ENCODE data around the gene STX16. TPM values are rescaled to one million over a fixed set of nuclear protein-coding genes. Genes with fewer than 3 reads are reported as not detected.

STX16 gene
- total RNA-seq, 1 experiment from 2014 or later: 89.1 TPM

DNA sequence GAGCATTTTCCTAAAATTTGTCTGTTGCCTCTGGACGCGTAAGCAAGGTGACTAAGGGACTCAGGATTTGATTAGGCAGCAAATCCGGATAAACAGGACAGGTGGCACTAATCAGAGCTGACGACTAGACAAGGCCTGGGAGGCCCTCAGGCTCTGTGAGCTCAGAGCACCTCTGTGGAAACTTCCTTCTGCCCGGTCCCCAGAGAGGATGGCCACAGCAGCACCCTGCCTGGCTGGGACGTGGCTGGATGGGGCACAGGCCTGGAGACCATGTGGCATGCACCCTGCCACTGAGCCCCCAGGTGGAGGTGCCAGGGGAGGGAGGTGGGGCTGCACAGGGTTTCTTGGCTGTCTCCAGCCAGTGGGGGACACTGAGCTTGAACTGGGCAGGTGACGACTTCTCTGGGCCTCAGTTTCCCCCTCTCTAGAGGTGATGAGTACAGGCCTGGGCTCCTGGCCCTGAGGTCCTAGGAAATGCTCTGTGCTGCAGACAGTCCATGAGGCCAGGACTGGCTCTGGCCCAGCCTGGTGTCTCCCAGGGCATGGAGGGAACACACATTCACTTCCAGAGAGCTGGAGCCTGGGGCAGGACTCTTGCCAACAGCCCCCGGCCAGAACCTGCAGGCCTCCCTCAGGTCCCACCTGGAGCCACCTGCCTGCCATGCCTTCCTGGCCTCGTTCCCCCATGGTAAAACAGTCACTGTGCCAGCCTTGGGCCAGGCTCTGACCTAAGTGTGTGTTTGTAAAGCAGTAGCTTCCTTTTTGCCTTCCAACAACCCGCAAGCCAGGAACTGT lies 39.6 kb upstream of the STX16 start:
- H3K4me3 Mint-ChIP-seq: no peak overlapping the region
- peaks cover 6% of the 10 kb centered on the region for H3K27me3 Mint-ChIP-seq (ENCODE audit: low read depth)
- TF ChIP-seq TEAD1 (CRISPR knock-in tag; IDR thresholded peaks at IDR 0.05): no peak
- TF ChIP-seq, protein P1, sequence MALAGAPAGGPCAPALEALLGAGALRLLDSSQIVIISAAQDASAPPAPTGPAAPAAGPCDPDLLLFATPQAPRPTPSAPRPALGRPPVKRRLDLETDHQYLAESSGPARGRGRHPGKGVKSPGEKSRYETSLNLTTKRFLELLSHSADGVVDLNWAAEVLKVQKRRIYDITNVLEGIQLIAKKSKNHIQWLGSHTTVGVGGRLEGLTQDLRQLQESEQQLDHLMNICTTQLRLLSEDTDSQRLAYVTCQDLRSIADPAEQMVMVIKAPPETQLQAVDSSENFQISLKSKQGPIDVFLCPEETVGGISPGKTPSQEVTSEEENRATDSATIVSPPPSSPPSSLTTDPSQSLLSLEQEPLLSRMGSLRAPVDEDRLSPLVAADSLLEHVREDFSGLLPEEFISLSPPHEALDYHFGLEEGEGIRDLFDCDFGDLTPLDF (CRISPR knock-in tag; IDR thresholded peaks at IDR 0.05): no peak
- no peak for TF ChIP-seq CBFB (CRISPR knock-in tag; IDR thresholded peaks at IDR 0.05; ENCODE audit: low read depth)
- no peak for TF ChIP-seq MLX (CRISPR knock-in tag; IDR thresholded peaks at IDR 0.05)
- no peak for TF ChIP-seq ZNF232 (CRISPR knock-in tag; IDR thresholded peaks at IDR 0.05)
- peaks cover 5% of the 10 kb centered on the region; the same call in 1 of the 2 replicates for H3K9me3 Mint-ChIP-seq
- ATAC-seq: no peak
- H3K4me1 Mint-ChIP-seq: peaks cover 2% of the 10 kb centered on the region
- DNase-seq (ENCODE audit: low spot score): no peak
- peaks cover 1% of the 10 kb centered on the region; the same call in 1 of the 2 replicates for H3K36me3 Mint-ChIP-seq
- CTCF ChIA-PET: interaction anchor here (0.5 to 1.8 kb wide), 5 partner anchors 10 to 130 kb away, joined by 3 to 7 read pairs (median 4); no protein-coding TSS in a partner anchor
- POLR2A ChIA-PET: no interaction called here
- H3K27ac Mint-ChIP-seq: no peak overlapping the region

DNA sequence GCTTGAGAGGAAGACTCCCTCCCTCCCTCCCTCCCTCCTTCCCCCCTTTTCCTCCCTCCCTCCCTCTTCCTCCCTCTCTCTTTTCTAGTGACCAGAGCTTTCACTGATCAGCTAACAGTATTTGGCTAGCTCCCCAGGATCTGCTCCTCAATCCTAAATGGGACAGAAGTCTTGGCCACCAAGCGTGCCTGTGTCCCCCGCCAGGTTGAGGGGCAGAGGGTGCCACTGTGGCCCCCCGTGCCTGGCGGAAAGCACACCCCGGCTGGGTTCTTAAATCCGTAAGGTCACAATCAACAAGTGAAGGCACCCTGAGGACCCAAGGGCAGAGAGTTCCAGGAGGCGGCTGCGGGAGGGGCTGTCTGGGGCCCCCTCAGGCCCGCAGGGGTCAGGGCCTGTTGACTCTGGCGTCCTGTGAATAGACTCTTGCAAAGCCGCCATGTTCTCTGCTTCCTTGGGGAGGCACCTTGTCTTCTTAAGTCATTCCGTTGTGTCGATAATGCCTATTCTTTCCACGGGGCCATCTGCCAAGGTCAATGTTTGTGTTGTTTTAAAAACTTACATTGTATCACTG lies 38.9 kb upstream of the STX16 start:
- Mint-ChIP-seq H3K27me3 (ENCODE audit: low read depth) (peaks cover 13% of the 10 kb centered on the region), H3K27ac (no peak overlapping the region), H3K36me3 (peaks cover 4% of the 10 kb centered on the region), H3K4me3 (no peak overlapping the region), H3K4me1 (peaks cover 2% of the 10 kb centered on the region), H3K9me3 (peaks cover 12% of the 10 kb centered on the region)
- CTCF ChIA-PET: interaction anchor here (0.5 to 1.8 kb wide), 6 partner anchors 10 to 131 kb away, joined by 3 to 7 read pairs (median 4); no protein-coding TSS in a partner anchor
- TF ChIP-seq CREB1 (CRISPR knock-in tag; IDR thresholded peaks at IDR 0.05) (no peak), FOXP1 (CRISPR knock-in tag; IDR thresholded peaks at IDR 0.05; ENCODE audit: borderline replicate concordance) (no peak)
- no peak for DNase-seq (ENCODE audit: low spot score)
- ATAC-seq: no peak
- POLR2A ChIA-PET: no interaction called here

GRCh38 chr20:58613061-58613854 lies 37.8 kb upstream of the STX16 start:
- Mint-ChIP-seq H3K4me1 (peaks cover 6% of the 10 kb centered on the region), H3K27ac (no peak overlapping the region)
- TF ChIP-seq FOXK1 (CRISPR knock-in tag; IDR thresholded peaks at IDR 0.05) (no peak), NR1H2 (CRISPR knock-in tag; IDR thresholded peaks at IDR 0.05) (no peak), GTF2I (CRISPR knock-in tag; conservative IDR thresholded peaks at IDR 0.05) (no peak), ELF4 (CRISPR knock-in tag; IDR thresholded peaks at IDR 0.05; ENCODE audit: low read depth) (no peak), SOX15 (CRISPR knock-in tag; IDR thresholded peaks at IDR 0.05) (no peak), ZNF232 (CRISPR knock-in tag; IDR thresholded peaks at IDR 0.05) (no peak), ZNF416 (CRISPR knock-in tag; IDR thresholded peaks at IDR 0.05) (no peak)
- TF ChIP-seq, protein P2, sequence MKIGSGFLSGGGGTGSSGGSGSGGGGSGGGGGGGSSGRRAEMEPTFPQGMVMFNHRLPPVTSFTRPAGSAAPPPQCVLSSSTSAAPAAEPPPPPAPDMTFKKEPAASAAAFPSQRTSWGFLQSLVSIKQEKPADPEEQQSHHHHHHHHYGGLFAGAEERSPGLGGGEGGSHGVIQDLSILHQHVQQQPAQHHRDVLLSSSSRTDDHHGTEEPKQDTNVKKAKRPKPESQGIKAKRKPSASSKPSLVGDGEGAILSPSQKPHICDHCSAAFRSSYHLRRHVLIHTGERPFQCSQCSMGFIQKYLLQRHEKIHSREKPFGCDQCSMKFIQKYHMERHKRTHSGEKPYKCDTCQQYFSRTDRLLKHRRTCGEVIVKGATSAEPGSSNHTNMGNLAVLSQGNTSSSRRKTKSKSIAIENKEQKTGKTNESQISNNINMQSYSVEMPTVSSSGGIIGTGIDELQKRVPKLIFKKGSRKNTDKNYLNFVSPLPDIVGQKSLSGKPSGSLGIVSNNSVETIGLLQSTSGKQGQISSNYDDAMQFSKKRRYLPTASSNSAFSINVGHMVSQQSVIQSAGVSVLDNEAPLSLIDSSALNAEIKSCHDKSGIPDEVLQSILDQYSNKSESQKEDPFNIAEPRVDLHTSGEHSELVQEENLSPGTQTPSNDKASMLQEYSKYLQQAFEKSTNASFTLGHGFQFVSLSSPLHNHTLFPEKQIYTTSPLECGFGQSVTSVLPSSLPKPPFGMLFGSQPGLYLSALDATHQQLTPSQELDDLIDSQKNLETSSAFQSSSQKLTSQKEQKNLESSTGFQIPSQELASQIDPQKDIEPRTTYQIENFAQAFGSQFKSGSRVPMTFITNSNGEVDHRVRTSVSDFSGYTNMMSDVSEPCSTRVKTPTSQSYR (CRISPR knock-in tag; IDR thresholded peaks at IDR 0.05): no peak
- TF ChIP-seq, protein P3, sequence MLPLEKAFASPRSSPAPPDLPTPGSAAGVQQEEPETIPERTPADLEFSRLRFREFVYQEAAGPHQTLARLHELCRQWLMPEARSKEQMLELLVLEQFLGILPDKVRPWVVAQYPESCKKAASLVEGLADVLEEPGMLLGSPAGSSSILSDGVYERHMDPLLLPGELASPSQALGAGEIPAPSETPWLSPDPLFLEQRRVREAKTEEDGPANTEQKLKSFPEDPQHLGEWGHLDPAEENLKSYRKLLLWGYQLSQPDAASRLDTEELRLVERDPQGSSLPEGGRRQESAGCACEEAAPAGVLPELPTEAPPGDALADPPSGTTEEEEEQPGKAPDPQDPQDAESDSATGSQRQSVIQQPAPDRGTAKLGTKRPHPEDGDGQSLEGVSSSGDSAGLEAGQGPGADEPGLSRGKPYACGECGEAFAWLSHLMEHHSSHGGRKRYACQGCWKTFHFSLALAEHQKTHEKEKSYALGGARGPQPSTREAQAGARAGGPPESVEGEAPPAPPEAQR (CRISPR knock-in tag; IDR thresholded peaks at IDR 0.05): no peak
- TF ChIP-seq, protein P1 (CRISPR knock-in tag; IDR thresholded peaks at IDR 0.05): no peak
- TF ChIP-seq, protein P4, sequence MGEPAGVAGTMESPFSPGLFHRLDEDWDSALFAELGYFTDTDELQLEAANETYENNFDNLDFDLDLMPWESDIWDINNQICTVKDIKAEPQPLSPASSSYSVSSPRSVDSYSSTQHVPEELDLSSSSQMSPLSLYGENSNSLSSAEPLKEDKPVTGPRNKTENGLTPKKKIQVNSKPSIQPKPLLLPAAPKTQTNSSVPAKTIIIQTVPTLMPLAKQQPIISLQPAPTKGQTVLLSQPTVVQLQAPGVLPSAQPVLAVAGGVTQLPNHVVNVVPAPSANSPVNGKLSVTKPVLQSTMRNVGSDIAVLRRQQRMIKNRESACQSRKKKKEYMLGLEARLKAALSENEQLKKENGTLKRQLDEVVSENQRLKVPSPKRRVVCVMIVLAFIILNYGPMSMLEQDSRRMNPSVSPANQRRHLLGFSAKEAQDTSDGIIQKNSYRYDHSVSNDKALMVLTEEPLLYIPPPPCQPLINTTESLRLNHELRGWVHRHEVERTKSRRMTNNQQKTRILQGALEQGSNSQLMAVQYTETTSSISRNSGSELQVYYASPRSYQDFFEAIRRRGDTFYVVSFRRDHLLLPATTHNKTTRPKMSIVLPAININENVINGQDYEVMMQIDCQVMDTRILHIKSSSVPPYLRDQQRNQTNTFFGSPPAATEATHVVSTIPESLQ (CRISPR knock-in tag; IDR thresholded peaks at IDR 0.05): no peak

More at GRCh38 chr20:58613061-58613854, 37.8 kb upstream of the STX16 start:
- ATAC-seq (no peak), DNase-seq (ENCODE audit: low spot score) (no peak)
- H3K9me3 Mint-ChIP-seq: peaks cover 16% of the 10 kb centered on the region
- ChIA-PET POLR2A (interaction anchor here (0.7 kb wide), 1 partner anchor 163 kb away, joined by 5 read pairs; no protein-coding TSS in a partner anchor), CTCF (interaction anchor here (1.4 kb wide), 1 partner anchor 9 kb away, joined by 4 read pairs; no protein-coding TSS in a partner anchor)
- H3K4me3 Mint-ChIP-seq: no peak overlapping the region
- peaks cover 23% of the 10 kb centered on the region for H3K27me3 Mint-ChIP-seq (ENCODE audit: low read depth)
- H3K36me3 Mint-ChIP-seq: peaks cover 14% of the 10 kb centered on the region

Measured in WTC11 (cell line).